ENCODE measurements around the gene RPUSD1.
A peak's percentile ranks its signal among the peaks of the same experiment; 100 is the strongest.
"Not testable (repeated sequence)": the region's sequence is repeated elsewhere in the genome, so short reads cannot be mapped to it uniquely, and the experiment has no call there.

The RPUSD1 gene

GRCh38 chr16:751152-752006, 36.8 kb downstream of the RPUSD1 start:
- no peak for DNase-seq (ENCODE audit: low read depth in 4 of 4, low spot score in 1 of 4)

- no peak for DNase-seq (ENCODE audit: low read depth in 4 of 4, low spot score in 1 of 4)
Observed at GRCh38 chr16:750485-750884, 37.7 kb downstream of the RPUSD1 start.

- no peak for DNase-seq (ENCODE audit: low read depth in 4 of 4, low spot score in 1 of 4)
Observed at GRCh38 chr16:749010-749409, 39.2 kb downstream of the RPUSD1 start.

- no peak for DNase-seq (ENCODE audit: low read depth in 4 of 4, low spot score in 1 of 4)
Observed at GRCh38 chr16:747978-748746, 40.0 kb downstream of the RPUSD1 start.

DNA sequence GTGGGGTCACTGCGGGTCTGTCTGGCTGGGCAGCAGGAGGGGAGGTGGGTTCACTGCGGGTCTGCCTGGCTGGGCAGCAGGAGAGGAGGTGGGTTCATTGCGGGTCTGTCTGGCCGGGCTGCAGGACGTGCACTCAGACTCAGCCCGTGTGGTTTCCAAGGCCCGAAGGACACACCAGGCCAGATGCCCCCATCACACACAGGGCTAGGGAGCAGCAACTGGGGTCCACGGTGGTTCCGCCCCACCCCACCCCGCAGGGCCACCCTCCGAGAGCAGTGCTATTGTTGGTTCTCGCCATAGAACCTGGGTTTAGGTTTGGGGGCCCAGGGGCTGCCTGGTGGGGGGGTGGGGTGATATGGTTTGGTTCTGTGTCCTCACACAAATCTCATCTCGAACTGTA, 41.5 kb downstream of the RPUSD1 start:
- DNase-seq (ENCODE audit: low read depth in 4 of 4, low spot score in 1 of 4): no peak

DNA sequence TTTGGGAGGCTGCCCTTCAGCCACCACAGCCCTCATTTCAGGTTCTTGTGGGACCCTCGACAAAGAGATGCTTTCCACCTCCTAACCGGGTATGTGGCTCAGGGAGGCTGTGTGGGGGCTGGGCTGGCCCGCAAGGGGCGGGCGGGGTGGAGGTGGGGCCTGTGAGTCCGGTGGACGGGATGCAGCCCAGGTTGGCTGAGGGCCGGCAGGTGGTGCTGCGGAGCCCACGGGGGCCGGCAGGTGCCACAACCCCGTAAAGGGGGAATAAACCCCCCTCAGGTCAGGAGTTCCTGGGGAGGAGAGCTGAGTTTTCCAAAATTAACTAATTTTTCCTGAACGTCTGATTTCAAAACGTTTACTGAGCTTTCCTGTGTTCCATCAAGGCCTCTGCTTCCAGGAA, 42.4 kb downstream of the RPUSD1 start:
- DNase-seq (ENCODE audit: low read depth in 4 of 4, low spot score in 1 of 4): no peak

DNA sequence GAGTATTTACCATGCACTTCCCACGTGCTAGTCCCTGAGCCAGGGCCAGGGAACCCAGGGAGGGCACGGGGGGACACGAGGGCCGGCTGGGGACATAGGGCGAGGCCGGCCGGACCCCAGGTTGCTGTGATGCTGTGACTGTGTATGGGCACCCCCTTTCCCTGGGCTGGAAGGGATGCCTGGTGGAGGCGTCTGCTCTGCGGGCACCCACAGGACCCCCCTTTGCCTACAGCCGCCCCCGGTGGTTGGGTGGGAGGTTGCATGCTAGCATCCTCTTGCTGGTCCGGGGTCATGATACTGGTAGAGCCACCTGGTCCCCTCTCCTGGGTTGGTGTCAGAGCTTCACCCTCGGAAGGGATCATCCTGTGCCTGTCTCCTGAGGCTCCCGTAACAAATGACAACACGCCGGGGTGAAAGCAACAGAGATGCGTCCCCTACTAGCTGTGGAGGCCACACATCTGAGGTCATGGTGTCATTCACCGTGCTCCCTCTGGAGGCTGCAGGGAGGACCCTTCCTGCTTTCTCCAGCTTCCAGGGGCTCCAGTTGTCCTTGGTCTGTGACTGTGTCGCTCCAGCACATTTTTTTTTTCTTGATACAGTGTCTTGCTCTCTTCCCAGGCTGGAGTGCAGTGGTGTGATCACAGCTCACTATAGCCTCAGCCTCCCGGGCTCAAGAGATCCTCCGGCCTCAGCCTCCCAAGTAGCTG, 44.2 kb downstream of the RPUSD1 start:
- DNase-seq (ENCODE audit: low read depth in 4 of 4, low spot score in 1 of 4): no peak

DNA sequence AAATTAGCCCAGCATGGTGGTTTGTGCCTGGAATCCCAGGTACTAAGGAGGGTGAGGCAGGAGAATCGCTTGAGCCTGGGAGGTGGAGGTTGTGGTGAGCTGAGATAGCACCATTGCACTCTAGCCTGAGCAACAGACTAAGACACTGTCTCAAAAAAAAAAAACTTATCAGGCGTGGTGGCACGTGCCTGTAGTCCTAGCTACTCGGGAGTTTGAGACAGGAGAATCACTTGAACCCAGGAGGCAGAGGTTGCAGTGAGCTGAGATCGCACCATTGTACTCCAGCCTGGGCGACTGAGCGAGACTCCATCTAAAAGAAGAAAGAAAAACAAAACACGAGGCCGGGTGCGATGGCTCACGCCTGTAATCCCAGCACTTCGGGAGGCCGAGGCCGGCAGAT, 45.3 kb downstream of the RPUSD1 start:
- DNase-seq (ENCODE audit: low read depth in 4 of 4, low spot score in 1 of 4): not testable (repeated sequence)

DNA sequence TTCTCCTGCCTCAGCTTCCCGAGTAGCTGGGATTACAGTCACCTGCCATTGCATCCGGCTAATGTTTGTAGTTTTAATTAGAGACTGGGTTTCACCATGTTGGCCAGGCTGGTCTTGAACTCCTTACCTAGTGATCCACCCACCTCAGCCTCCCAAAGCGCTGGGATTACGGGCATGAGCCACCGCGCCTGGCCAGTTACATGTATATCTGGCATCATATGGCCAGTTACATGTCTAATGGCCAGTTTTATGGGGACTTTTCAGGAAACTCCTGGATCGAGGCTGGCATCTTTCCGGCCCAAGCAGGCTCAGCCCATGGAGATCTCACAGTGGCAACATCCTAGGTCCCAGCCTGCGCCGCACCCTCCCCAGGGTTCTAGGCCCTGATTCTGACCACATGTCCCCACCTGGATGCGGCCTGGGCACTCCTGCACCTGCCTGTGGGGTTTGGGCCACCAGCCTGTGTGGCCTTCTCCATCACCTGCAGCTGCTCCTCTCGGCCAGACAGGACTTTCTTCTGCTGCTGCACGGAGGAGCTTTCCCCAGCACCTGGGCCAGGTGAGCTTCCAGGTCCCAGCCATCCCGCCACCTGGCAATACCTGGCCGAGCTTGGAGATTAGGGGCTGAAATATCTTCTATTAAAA, 46.1 kb downstream of the RPUSD1 start:
- no peak for DNase-seq (ENCODE audit: low read depth in 4 of 4, low spot score in 1 of 4)

GRCh38 chr16:740764-741505, 47.2 kb downstream of the RPUSD1 start, which contains the start of gene CIAO3:
Gene CIAO3, minus strand, starts transcription at chr16:740997. Its CDS starts 12 bp downstream, at chr16:740985.
- DNase-seq (ENCODE audit: low read depth in 4 of 4, low spot score in 1 of 4): peak; percentile 85 to 92 (median 88)

DNA sequence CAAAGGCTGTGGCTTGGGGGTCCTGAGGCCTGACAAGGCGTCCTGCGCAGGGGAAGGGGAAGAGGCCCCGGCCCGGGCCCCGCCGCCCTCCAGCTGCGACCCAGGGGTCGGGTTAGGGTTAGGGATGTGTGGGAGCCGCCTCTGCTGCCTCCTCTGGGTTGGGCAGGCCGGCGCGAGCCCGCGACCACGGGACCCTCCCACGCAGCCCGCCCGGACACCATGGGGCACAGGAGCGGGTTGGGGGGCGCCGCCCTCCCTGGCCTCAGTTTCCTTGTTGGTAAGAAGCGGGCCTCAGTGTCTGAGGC, 47.8 kb downstream of the RPUSD1 start:
- no peak for DNase-seq (ENCODE audit: low read depth in 4 of 4, low spot score in 1 of 4)

DNA sequence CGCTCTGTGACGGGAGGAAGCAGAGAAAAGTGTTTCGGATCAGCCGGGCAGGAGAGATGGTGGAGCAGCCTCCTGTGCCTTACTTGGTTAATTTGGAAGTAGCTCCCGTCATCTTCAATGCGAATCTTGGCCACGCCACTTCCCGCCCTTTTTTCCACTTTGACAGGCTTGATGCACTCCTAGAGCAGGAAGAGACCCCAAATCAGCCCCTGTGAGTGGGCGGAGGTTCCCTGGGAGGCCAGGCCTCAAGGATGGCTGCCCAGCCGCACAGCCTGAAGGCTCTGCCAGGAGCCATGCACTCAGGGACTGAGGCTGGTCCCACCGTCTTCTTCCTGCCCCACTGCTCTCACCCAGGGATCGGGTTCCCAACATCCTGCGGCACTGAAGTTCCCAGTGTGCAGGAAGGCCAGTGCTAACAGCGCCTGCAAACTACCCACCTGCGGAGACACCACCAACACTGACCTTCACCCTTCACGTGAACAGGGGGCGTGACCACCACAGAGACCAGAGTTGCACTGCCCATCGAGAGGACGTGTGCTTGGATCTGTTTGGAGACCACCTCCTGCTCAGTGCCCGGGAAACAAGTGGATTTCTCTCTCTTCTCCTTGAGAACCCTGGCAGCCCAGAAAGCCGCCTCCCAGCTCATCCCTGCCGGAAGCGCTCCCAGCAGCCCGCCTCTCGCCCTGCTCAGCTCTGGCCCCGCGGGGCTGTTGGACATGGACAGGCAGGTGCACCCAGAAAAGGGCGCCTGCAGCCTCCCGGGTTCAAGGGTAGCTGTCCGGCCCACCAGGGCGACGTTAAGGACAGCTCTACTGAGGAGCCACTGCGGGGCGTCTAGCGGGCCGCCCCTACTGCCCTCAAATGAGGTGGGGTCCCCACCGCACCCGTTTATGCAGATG, 48.4 kb downstream of the RPUSD1 start:
- no peak for DNase-seq (ENCODE audit: low read depth in 4 of 4, low spot score in 1 of 4)

GRCh38 chr16:736936-737481, 51.2 kb downstream of the RPUSD1 start:
- no peak for DNase-seq (ENCODE audit: low read depth in 4 of 4, low spot score in 1 of 4)

DNA sequence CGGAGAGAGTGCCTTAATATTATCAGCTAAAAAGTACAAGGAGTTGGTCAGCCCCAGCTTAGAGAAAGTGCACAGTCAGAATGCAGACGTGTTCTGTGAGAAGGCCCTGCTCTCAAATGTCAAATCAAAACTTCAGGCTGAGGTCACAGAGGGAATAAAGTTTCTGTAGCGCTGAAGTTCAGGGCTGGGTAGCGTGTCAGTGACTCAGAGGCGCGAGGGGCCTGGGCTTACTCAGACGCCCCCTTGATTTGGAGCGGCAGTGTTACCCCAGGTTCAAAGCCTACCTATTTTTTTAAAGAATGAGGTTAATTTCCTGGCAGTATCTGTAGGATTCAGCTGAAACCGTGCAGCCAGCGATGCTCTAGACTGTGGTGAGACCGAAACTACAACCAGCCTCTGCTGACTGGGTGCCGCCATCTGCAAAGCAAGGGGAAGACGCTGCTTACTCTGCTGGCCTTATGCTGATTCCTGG, 52.2 kb downstream of the RPUSD1 start:
- peak in 2 of 4 experiments; percentile 41 to 65 for DNase-seq (ENCODE audit: low read depth in 4 of 4, low spot score in 1 of 4)

GRCh38 chr16:734981-735881, 53.0 kb downstream of the RPUSD1 start:
- no peak for DNase-seq (ENCODE audit: low read depth in 4 of 4, low spot score in 1 of 4)
